PFSK-1 (cell line): ENCODE data around the gene SLC35E1.

ENCODE experiments used
- POLR2AphosphoS5 ChIP-seq: IDR thresholded peaks from 2 replicates; pipeline ENCODE4 v1.6.1; 2012; ENCODE audit warnings: low read depth, mild to moderate bottlenecking, control low read depth, low read length, moderate library complexity
- SIN3A ChIP-seq: IDR thresholded peaks from 2 replicates; pipeline ENCODE4 v1.6.1; 2012; ENCODE audit warnings: mild to moderate bottlenecking, low read length, moderate library complexity, borderline replicate concordance; ENCODE audit not compliant: insufficient read depth

DNA sequence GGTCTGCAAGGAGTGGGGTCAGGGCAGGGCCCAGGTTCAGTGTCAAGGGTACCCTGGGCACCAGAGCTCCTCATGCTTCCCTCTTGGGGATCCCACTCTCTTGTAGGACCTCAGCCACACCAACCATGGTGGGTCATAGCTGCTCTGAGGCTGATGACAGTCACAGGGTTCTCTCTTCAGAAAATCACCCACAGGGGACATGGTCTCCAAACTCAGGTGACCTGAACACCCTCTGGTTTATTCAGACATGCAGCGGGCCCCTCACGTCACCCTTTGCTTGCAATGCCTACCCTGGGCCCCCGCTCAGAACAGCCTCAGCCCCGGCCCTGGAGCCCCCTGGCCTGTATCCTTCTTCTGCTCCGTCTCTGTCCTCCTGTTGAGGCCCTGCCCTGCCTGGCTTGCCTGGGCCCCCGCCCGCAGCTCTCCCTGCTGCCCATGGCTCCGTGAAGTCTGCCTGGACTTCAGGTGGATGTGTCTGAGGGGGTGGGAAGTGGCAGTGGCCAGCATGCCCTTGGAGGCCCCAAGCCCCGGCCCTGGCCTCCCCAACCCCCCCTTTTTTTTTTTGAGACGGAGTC, 50.4 kb downstream of the SLC35E1 start:
- TF ChIP-seq POLR2AphosphoS5: no peak
- TF ChIP-seq SIN3A: no peak
